B cell (primary cell): ENCODE measurements around the gene HIRA. TPM values are rescaled to one million over a fixed set of nuclear protein-coding genes. Genes with fewer than 3 reads are reported as not detected.

Experiments
- ATAC-seq: fragments of 200-7000 bp; cut with Tn5 transposase; one replicate; pipeline ENCODE4 v1.10.0; 2021; ENCODE audit warnings: low read depth, mild to moderate bottlenecking, moderate number of reproducible peaks, moderate library complexity
- CTCF ChIA-PET: fragments of 350-600 bp; sonication (Branson Sonifier 250); formaldehyde crosslinking; loops from one replicate; lab custom pipeline; 2021; ENCODE audit warnings: antibody characterized with exemption, inconsistent platforms; lab: Charles Lee
- POLR2A ChIA-PET: fragments of 350-600 bp; sonication (Branson Sonifier 250); formaldehyde crosslinking; loops from one replicate; lab custom pipeline; 2021; ENCODE audit warnings: antibody characterized with exemption; lab: Charles Lee
- DNase-seq: peaks from one replicate; pipeline ENCODE4 v3.0.0; 2013
- H2AFZ ChIP-seq: 2 replicates; pipeline ENCODE4 v1.6.1; 2012; ENCODE audit warnings: mild to moderate bottlenecking, low read depth, low read length; ENCODE audit not compliant: insufficient read depth, poor library complexity, severe bottlenecking
- H3K27ac ChIP-seq, 2 donors: 1 replicate in 1 of 2; 2 replicates in 1 of 2; pipeline ENCODE4 v1.5.1; 2012 to 2013; ENCODE audit warnings: low read length in 2 of 2, mild to moderate bottlenecking in 2 of 2, moderate library complexity in 1 of 2
- H3K27me3 ChIP-seq, 4 experiments: fragments of 200-600 bp in 1 of 4; sonication (generic) in 1 of 4; replicated peaks in 1 of 4; 1 replicate in 2 of 4; 2 replicates in 2 of 4; pipeline versions ENCODE4 v1.6.1 to v1.7.0; 2013 to 2016; ENCODE audit warnings: low read length in 3 of 4, mild to moderate bottlenecking in 2 of 4, mixed read lengths in 1 of 4, moderate library complexity in 1 of 4; ENCODE audit not compliant: insufficient read depth in 4 of 4, control insufficient read depth in 3 of 4; ENCODE audit errors: control extremely low read depth in 1 of 4
- H3K36me3 ChIP-seq, 2 experiments: replicated peaks in 1 of 2; 1 replicate in 1 of 2; 2 replicates in 1 of 2; pipeline versions ENCODE4 v1.6.1 to v1.7.1; 2013; ENCODE audit warnings: low read length in 1 of 2; ENCODE audit not compliant: insufficient read depth in 2 of 2, control insufficient read depth in 1 of 2; ENCODE audit errors: control extremely low read depth in 1 of 2, extremely low read depth in 1 of 2
- H3K4me1 ChIP-seq, 2 donors: fragments of 200-600 bp in 1 of 2; sonication (generic) in 1 of 2; 1 replicate in 1 of 2; 2 replicates in 1 of 2; pipeline versions ENCODE4 v1.5.1 to v1.6.1; 2013 to 2017; ENCODE audit warnings: low read length in 2 of 2; ENCODE audit not compliant: control insufficient read depth in 2 of 2, insufficient read depth in 2 of 2
- H3K4me2 ChIP-seq: replicated peaks from 2 replicates; pipeline ENCODE3; 2012; ENCODE audit warnings: mild to moderate bottlenecking, low read depth, low read length; ENCODE audit not compliant: poor library complexity, severe bottlenecking
- H3K4me3 ChIP-seq, 5 experiments: fragments of 200-600 bp in 1 of 5; sonication (generic) in 1 of 5; 1 replicate in 3 of 5; 2 replicates in 2 of 5; pipeline versions ENCODE4 v1.5.1 to v1.7.0; 2011 to 2016; ENCODE audit warnings: low read length in 4 of 5, mild to moderate bottlenecking in 4 of 5, low read depth in 2 of 5, control low read depth in 1 of 5, moderate library complexity in 1 of 5; ENCODE audit not compliant: insufficient read depth in 1 of 5; ENCODE audit errors: control extremely low read depth in 1 of 5, extremely low read depth in 1 of 5
- H3K79me2 ChIP-seq: fragments of 200-600 bp; sonication (generic); one replicate; pipeline ENCODE4 v1.6.0; 2016; ENCODE audit warnings: low read length; ENCODE audit not compliant: control insufficient read depth, insufficient read depth
- H3K9ac ChIP-seq: fragments of 200-600 bp; sonication (generic); 2 replicates; pipeline ENCODE4 v1.6.1; 2017; ENCODE audit warnings: mild to moderate bottlenecking, low read length, moderate library complexity
- H3K9me3 ChIP-seq, 3 donors: one replicate each; pipeline versions ENCODE4 v1.6.1 to v1.7.1; 2013; ENCODE audit warnings: low read length in 2 of 3; ENCODE audit not compliant: control insufficient read depth in 2 of 3, insufficient read depth in 1 of 3; ENCODE audit errors: control extremely low read depth in 1 of 3
- H4K20me1 ChIP-seq: 2 replicates; pipeline ENCODE4 v1.6.0; 2012; ENCODE audit warnings: mild to moderate bottlenecking, low read length; ENCODE audit not compliant: insufficient read depth, control insufficient read depth, poor library complexity, severe bottlenecking
- H3K27ac Mint-ChIP-seq: one replicate; pipeline ENCODE4 v1.8.0; 2021; ENCODE audit warnings: mixed read lengths
- H3K27me3 Mint-ChIP-seq: one replicate; pipeline ENCODE4 v1.8.0; 2021; ENCODE audit warnings: mixed read lengths
- H3K4me1 Mint-ChIP-seq: one replicate; pipeline ENCODE4 v1.8.0; 2021; ENCODE audit warnings: mixed read lengths
- H3K4me3 Mint-ChIP-seq: one replicate; pipeline ENCODE4 v1.8.0; 2021; ENCODE audit warnings: mixed read lengths
- H3K9me3 Mint-ChIP-seq: one replicate; pipeline ENCODE4 v1.8.0; 2022; ENCODE audit warnings: mixed read lengths; ENCODE audit not compliant: insufficient read depth
- CTCF ChIP-seq: fragments of 200-600 bp; IDR thresholded peaks from one replicate; pipeline ENCODE4 v1.8.0; 2022; ENCODE audit warnings: antibody characterized with exemption, mild to moderate bottlenecking
- EZH2 ChIP-seq: IDR thresholded peaks from 2 replicates; pipeline ENCODE4 v1.6.1; 2012; ENCODE audit warnings: borderline replicate concordance, low read depth, mild to moderate bottlenecking, moderate library complexity, low read length; ENCODE audit not compliant: insufficient read depth, poor library complexity, severe bottlenecking
- WGBS: methylation state at CpG from one replicate; pipeline ENCODE4 v1.1.5; 2013; ENCODE audit warnings: missing lambda C conversion rate; ENCODE audit not compliant: insufficient coverage; 5-methylcytosine and 5-hydroxymethylcytosine counted together
- intact Hi-C: fragments of 100-400 bp; cut with micrococcal nuclease; formaldehyde crosslinking; loops from one replicate; pipeline ENCODE4 v1.10.0; 2022
- polyA plus RNA-seq: library from polyadenylated mRNA; depleted of rRNA; stranded (reverse); fragments of >200 nt; gene quantifications from 2 replicates; pipeline ENCODE4 v1.2.3, GENCODE V29; 2012
- total RNA-seq, 2 donors: library from RNA; stranded (reverse); fragments of 120-200 nt in 1 of 2; gene quantifications; 1 replicate in 1 of 2; 2 replicates in 1 of 2; pipeline versions ENCODE4 v1.2.3 to v1.2.4, GENCODE V29; 2013 to 2022

The HIRA gene
- total and polyA plus RNA-seq, 2 donors (not counting 1 experiment from before 2014, with no cell fraction given): 28.3 to 34.5 TPM

GRCh38 chr22:19422440-19423301 lies 8.9 kb downstream of the HIRA start:
- Histone ChIP-seq H3K4me2 (no peak overlapping the region), H3K36me3 (peaks cover 0 to 16% of the 10 kb centered on the region in 2 experiments), H2AFZ (no peak overlapping the region), H3K79me2 (peaks cover 88% of the 10 kb centered on the region), H4K20me1 (peaks cover 49% of the 10 kb centered on the region), H3K9me3 (no peaks in the 10 kb centered on the region), H3K4me1 (peaks cover 7 to 24% of the 10 kb centered on the region in 2 donors), H3K27me3 (no peaks in the 10 kb centered on the region), H3K4me3 (no peak overlapping the region), H3K27ac (no peak overlapping the region), H3K9ac (no peak overlapping the region)
- Mint-ChIP-seq H3K4me1 (peaks cover 63% of the 10 kb centered on the region), H3K27ac (no peak overlapping the region), H3K9me3 (no peaks in the 10 kb centered on the region), H3K27me3 (no peaks in the 10 kb centered on the region), H3K4me3 (no peak overlapping the region)
- TF ChIP-seq CTCF (no peak), EZH2 (no peak)
- intact Hi-C loops: no loop called here
- DNase-seq (no peak), ATAC-seq (no peak)
- ChIA-PET POLR2A (no interaction called here), CTCF (no interaction called here)
- WGBS: 97% methylated on average over 11 of the region's 11 CpGs

- Histone ChIP-seq H4K20me1 (peaks cover 42% of the 10 kb centered on the region), H3K4me1 (peaks cover 7 to 24% of the 10 kb centered on the region in 2 donors)
- ATAC-seq: no peak
Observed at GRCh38 chr22:19420321-19420720, 11.2 kb downstream of the HIRA start.

More at GRCh38 chr22:19420321-19420720, 11.2 kb downstream of the HIRA start:
- H3K4me3 ChIP-seq: no peak overlapping the region
- WGBS: no CpG with 5 or more reads among the region's 6 CpGs
- peak overlapping the region; percentile 16 for H3K27ac Mint-ChIP-seq
- H2AFZ ChIP-seq: no peak overlapping the region
- DNase-seq: no peak
- TF ChIP-seq EZH2 (no peak), CTCF (no peak)
- intact Hi-C loops: no loop called here
- H3K27me3 Mint-ChIP-seq: no peaks in the 10 kb centered on the region
- ChIA-PET POLR2A (no interaction called here), CTCF (no interaction called here)
- no peak overlapping the region for H3K4me3 Mint-ChIP-seq
- H3K36me3 ChIP-seq: peaks cover 0 to 17% of the 10 kb centered on the region in 2 experiments
- peaks cover 88% of the 10 kb centered on the region for H3K79me2 ChIP-seq
- H3K27ac ChIP-seq: peak overlapping the region in 1 of 2 donors; percentile 55
- H3K27me3 ChIP-seq: no peaks in the 10 kb centered on the region
- H3K9ac ChIP-seq: no peak overlapping the region
- no peaks in the 10 kb centered on the region for H3K9me3 ChIP-seq
- no peaks in the 10 kb centered on the region for H3K9me3 Mint-ChIP-seq
- no peak overlapping the region for H3K4me2 ChIP-seq
- H3K4me1 Mint-ChIP-seq: peaks cover 49% of the 10 kb centered on the region
